GM10847 (cell line): ENCODE data around the gene ARID3A.
A peak's percentile ranks its signal among the peaks of the same experiment; 100 is the strongest.

Experiments
- POLR2A ChIP-seq: IDR thresholded peaks from 2 replicates; pipeline ENCODE4 v1.6.1; 2011; ENCODE audit not compliant: insufficient read length; ENCODE audit errors: extremely low read depth

The ARID3A gene

GRCh38 chr19:974564-975257 lies 48.9 kb downstream of the ARID3A start:
- TF ChIP-seq POLR2A, result no peak

GRCh38 chr19:976476-976875 lies 50.6 kb downstream of the ARID3A start:
- no peak for TF ChIP-seq POLR2A

GRCh38 chr19:977058-977464 lies 51.2 kb downstream of the ARID3A start:
- TF ChIP-seq POLR2A, result no peak

GRCh38 chr19:979318-979741 lies 53.5 kb downstream of the ARID3A start:
- no peak for TF ChIP-seq POLR2A

DNA sequence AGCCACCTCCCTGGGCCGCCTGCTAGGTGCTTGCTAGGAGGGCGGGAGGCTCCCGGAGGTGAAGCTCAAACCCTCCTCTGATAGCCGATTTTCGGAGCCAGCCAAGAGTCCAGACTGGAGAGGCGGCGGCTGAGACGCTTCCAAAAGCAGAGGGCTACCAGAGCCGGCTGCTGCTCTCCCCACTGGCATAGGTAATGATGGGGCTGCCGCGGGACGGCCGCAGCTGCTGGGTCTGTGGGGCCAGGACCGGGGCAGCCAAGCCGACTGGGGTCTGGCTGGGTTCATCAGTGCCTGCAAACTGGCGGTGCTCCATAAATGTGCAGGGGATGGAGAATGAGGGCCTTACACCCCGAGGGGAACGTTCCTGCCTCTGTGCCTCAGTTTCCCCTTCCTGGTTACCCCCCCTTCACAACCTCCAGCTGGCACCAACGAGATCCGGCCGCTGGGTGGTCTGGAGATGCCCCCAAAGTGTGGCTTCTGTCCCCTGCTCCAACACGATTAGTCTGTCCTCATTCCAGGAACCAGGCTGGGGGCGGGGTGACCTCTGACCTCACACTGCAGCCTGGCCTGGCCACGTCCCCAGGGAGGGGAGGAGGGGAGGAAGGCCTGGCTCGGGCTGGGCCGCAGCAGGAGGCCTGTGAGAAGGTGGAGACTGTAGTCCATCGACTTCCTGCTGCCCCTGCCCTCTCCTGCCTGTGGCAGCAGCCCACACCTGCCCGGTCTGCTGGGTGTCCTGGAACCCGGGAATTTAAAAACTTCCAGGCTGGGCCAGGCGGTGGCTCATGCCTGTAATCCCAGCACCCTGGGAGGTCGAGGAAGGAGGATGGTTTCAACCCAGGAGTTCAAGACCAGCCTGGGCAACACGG lies 54.5 kb downstream of the ARID3A start:
- TF ChIP-seq POLR2A, result no peak

DNA sequence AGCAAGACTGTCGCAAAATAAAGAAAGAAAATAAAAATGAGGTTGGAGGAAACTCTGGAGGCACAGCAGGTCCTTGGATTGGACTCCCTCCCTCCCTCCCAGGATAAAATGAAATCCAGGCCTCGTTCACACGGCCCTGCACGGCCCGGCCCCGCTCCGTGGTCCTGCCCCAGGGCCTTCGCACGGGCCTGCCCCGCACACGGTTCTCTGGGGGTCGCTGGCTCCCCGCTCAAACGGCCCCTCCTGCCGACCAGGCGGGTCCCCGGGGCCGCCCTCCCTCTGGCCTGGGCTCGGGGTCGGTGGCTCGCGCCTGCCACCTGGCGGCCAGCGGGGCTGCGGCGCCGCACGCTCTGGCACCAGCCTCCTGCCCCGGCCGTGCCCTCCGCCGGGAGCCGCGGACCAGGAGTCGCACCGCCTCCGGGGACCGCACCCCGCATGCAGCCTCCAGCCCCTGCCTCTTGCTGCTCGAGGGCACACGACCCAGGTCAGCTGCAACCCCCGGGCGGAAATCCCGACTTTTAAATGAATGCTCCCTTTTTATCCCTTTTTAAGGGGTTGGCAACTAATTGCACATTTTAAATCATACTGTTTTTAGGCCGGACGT lies 56.8 kb downstream of the ARID3A start:
- no peak for TF ChIP-seq POLR2A

DNA sequence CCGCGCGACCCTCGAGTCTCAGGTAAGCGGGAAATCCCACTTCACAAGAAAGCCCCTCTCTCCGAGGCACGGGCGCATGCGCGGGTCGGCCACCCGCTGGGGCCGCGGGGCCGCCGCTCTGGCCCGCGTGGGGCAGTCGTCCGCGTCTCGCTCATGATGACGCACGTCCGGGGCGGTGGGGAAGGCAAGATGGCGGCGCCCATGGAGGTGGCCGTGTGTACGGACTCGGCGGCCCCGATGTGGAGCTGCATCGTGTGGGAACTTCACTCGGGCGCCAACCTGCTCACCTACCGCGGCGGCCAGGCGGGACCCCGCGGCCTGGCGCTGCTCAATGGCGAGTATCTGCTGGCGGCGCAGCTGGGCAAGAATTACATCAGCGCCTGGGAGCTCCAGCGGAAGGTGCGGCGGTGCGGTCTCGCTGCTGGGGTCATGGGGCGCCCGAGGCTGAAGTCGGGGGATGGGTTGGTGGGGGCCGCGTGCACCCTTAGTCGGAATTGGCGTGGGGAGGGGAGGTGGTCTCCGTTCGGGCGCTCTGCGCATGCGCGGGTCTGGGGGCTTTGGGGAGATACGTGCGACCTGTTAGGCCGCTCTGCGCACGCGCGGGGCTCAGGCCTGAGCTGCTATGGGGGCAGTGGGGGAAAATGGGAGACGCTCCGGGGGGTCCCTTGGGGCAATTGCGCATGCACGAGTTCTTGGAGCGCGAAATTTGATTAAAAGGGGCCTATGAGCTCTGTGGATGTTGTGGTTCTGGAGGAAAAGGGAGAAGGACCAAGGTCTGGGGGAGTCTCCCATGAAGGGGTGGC lies 58.5 kb downstream of the ARID3A start, which contains the start of gene WDR18:
Gene WDR18, plus strand, starts transcription at position 181 of the 803 bp plus-strand sequence. Its CDS starts 9 bp downstream, at position 190.
- TF ChIP-seq POLR2A, result peak; percentile 54

GRCh38 chr19:986083-986482 lies 60.2 kb downstream of the ARID3A start:
- no peak for TF ChIP-seq POLR2A

- TF ChIP-seq POLR2A, result no peak
Observed at GRCh38 chr19:988081-988480, 62.2 kb downstream of the ARID3A start.

DNA sequence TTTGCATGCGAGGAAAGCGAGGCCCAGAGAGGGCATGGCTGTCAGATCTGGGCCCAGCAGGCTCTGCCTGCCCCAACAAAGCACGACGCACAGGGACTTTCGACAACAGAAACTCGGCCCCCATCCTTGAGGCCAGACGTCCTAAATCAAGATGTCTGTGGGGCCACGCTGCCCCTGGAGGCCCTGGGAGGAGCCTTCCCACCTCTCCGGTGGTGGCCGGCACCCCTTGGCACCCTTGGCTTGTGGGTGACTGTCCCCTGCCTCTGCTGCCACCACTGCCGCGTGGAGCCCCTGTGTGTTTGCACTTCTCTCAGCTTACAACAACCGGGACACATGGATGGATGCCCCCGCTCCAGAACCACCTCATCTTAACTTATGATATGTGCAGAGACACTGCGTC lies 62.7 kb downstream of the ARID3A start:
- no peak for TF ChIP-seq POLR2A

GRCh38 chr19:989381-990081 lies 63.7 kb downstream of the ARID3A start:
- TF ChIP-seq POLR2A, result no peak

- no peak for TF ChIP-seq POLR2A
Observed at GRCh38 chr19:990119-990571, 64.3 kb downstream of the ARID3A start.

DNA sequence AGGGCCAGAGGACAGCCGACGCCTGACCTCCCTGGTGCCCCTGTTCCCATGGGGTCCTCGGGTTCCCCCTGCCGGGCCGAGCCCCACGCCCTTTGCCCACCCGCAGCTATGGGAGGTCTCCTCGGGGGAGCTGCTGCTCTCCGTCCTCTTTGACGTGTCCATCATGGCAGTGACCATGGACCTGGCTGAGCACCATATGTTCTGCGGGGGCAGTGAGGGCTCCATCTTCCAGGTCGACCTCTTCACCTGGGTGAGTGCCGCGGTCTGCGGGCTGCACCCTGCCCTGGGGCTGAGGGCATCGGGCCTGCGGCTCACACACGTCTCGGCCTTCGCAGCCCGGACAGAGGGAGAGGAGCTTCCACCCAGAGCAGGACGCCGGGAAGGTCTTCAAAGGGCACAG lies 64.9 kb downstream of the ARID3A start:
- no peak for TF ChIP-seq POLR2A

GRCh38 chr19:991174-991931 lies 65.5 kb downstream of the ARID3A start:
- no peak for TF ChIP-seq POLR2A
